ENCODE results near the gene MTHFD1.

MTHFD1 gene

GRCh38 chr14:64447876-64448670 is 59.9 kb downstream of the MTHFD1 start:
- peak; percentile 7 for DNase-seq (ENCODE audit: low read depth)

DNA sequence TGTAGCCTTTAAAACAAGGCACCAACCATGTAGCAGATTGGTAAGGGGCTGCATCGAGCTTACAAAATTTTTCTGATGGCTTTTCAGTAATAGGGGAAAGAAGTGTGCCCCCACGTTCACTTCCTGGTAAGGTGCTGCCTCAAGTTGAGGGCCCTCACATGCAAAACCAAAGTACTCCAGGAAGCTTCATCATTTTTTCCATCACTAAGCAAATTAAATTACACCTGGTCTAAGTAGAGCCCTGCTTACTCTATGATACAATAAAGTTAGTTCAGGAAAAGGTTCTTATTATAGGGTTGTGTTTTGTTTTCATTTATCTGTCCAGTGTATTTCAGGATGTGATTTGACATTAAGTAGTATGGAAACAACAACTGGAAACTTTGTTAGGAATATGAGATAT is 62.1 kb downstream of the MTHFD1 start:
- no peak for DNase-seq (ENCODE audit: low read depth)

DNA sequence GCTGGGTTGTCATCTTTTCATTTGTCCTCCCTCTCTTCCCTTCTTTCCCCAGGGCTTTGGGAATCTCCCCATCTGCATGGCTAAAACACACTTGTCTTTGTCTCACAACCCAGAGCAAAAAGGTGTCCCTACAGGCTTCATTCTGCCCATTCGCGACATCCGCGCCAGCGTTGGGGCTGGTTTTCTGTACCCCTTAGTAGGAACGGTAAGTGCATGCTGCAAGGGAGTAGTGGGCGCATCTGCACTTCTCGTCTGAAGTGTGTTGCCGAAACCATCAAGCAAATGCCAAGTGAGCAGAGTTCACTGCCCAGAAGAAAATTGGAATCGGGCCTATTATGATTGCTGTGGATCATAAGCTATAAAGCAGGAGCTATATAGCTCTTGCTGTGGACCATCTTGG is 66.5 kb downstream of the MTHFD1 start:
- DNase-seq (ENCODE audit: low read depth): no peak

DNA sequence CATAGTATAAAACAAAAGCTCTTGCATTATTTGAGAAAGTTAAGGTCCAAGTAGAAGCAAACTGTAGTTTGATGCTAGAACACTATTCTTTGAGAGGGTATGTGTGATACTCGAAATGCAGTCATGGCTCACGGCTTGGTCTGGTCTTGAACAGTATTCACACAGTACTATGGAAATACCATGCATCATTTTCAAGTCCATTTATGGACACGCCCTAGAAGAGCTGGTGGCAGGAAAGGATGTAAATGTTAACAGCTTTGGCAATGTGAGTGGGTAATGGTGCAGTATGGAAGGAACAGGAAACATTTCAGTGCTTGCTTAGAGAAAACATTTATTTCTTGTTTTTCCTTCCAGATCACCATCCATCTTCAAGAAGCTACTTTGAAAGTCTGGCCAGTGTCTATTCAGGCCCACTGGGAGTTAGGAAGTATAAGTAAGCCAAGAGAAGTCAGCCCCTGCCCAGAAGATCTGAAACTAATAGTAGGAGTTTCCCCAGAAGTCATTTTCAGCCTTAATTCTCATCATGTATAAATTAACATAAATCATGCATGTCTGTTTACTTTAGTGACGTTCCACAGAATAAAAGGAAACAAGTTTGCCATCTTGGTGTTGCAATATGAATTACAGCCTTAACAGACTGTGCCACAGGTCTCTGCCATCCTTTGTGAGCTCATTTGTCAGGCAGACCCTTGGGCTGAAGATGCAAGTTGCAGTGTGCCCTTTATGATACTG is 71.4 kb downstream of the MTHFD1 start:
- no peak for DNase-seq (ENCODE audit: low read depth)

GRCh38 chr14:64461221-64461620 is 73.1 kb downstream of the MTHFD1 start:
- no peak for DNase-seq (ENCODE audit: low read depth)

DNA sequence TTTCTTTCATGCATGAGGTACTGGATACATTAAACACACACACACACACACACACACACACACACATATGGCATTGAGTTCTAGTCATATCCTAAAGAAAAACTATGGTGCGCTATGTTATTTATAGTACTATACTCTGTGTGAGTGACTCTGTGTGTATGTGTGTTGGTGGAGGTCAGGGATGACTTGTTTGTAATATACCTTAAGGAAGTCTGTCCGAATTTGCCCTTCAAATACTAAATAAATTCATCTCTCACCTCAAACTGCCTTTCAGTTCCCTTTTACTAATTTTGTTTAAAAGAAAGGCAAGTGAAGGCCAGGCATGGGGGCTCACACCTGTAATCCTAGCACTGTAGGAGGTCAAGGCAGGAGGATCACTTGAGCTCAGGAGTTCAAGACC is 75.0 kb downstream of the MTHFD1 start:
- DNase-seq (ENCODE audit: low read depth): no peak

DNA sequence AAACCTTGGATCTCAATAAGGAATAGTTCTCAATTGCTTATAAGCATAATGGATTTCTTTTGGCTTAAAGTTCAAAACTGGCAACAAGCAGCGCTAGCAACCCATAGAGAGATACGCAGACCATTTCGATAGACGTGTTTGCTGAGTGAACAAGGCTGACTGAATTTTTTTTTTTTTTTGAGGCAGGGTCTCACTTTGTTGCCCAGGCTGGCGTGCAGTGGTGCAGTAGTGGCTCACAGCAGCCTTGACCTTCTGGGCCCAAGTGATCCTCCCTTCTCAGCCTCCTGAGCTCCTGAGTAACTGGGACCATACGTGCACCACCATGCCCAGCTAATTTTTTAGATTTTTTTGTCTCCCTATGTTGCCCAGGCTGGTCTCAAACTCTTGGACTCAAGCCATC is 75.7 kb downstream of the MTHFD1 start:
- DNase-seq (ENCODE audit: low read depth): no peak

DNA sequence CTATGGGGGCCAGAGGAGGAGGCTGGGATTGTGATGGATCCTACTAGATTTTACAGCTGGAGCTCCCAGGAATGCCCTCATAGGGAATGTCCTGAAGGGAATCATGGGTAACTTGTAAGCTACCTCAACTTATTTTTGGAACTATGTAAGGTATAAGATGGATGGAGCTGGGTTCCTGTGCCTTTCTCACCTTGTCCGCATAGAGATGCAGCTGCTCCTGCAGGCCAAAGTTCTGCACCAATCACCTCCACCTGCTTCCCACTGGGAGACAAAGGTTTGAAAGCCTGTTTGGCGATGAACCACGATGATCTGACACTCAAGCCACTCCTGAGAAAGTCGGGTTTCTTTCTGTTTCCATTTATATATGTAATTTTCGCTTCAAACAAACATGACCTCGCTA is 76.5 kb downstream of the MTHFD1 start:
- DNase-seq (ENCODE audit: low read depth): no peak

DNA sequence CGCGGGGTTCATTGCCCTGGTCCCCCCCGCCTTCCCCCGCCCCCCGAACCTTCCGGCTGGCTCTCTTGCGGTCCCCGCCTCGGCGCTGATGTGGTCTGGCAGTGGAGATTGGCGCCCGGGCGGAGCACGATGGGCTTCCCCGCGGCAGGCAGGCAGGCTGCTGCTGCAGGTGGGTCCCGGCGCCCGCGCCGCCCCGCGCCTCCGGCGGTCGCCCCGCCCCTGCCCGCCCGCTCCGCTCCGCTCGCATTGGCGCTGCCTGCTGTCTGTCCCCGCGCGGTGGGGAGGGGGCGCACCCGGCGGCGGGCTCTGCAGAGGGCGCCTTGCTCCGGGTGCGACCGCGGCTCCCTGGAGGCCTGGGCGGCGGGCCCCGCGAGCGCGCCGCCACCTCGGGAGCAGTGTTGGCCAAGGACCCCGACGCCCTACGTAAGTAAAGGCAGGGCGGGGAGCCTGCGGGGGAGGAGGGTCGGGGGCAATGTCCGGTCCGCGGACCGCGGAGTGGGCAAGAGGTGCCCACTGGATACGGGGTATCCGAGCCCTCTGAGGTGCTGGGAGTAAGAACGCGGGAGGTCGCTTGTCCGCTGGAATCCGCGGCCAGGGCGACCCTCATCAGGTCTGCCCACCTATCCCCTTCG is 77.2 kb downstream of the MTHFD1 start, which contains the start of gene AKAP5:
TSS of gene AKAP5 (plus strand) at position 309 of the 632 bp plus-strand sequence. CDS start 2,896 bp downstream, outside the sequence.
- peak; percentile 39 for DNase-seq (ENCODE audit: low read depth)

GRCh38 chr14:64465831-64466554 is 77.8 kb downstream of the MTHFD1 start:
- DNase-seq (ENCODE audit: low read depth): peak; percentile 73

DNA sequence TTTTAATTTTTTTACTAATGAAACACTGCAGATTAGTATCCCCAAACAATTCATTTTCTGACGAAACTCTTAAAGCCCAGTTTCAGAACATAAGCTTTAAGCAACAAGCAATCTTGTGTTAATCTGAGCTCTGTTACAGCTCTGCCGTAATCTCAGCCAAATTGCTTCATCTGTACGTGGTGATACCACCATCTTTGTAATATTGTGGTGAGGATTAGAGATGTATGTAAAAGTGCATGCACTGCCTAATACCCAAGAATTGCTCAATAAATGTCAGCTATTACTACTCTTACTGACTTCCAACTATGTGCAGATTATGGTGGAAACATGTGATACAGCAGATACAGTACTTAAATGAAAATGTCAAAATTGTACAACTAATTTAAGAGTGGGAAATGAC is 78.9 kb downstream of the MTHFD1 start:
- no peak for DNase-seq (ENCODE audit: low read depth)

DNA sequence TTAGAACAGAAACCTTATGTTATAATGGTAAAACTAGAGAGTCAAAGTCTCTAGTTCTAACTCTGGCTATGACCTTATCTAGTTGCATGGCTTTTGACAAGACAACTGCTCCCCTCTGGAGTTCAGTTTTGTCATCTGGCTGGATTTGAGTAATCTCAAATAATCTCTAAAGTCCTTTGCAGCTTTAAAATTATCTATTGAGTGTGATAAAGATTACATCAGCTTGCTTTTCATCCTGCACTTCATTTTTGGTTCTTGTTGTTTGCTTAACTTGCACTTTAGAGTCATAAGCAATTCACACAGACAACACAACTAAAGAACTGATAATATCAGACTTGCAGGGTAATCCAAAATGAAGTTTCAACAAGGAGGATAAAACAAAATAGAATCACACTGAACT is 79.4 kb downstream of the MTHFD1 start:
- DNase-seq (ENCODE audit: low read depth): no peak

DNA sequence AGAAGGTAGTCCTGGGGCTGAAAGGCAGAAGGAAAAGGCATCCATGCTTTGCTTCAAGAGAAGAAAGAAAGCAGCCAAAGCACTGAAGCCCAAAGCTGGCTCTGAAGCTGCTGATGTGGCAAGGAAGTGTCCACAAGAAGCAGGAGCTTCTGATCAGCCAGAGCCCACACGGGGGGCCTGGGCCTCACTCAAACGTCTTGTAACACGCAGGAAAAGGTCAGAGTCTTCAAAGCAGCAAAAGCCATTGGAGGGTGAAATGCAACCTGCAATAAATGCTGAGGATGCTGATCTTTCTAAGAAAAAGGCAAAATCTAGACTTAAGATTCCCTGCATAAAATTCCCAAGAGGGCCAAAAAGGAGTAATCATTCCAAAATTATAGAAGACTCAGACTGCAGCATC is 80.3 kb downstream of the MTHFD1 start:
- DNase-seq (ENCODE audit: low read depth): no peak

- DNase-seq (ENCODE audit: low read depth): no peak
Measured at GRCh38 chr14:64474041-64474440, 85.9 kb downstream of the MTHFD1 start.

DNA sequence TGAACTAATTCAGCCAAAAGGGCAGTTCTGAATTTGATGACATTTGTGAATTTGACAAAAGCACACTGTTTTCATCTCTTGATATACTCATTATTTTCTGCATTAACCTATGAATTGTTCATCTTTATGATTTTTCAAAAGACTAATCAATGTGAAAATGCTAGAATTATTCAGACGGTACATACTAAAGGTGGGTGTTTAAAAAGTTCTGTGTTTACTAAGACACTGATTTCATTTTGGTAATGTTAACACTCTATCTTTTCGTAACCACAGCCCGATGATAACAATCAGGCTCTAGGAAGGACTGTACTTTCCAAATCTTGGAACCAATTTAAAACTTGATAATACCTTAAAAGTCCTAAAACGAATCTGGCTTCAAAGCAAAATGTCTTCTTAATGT is 86.5 kb downstream of the MTHFD1 start:
- DNase-seq (ENCODE audit: low read depth): no peak

DNA sequence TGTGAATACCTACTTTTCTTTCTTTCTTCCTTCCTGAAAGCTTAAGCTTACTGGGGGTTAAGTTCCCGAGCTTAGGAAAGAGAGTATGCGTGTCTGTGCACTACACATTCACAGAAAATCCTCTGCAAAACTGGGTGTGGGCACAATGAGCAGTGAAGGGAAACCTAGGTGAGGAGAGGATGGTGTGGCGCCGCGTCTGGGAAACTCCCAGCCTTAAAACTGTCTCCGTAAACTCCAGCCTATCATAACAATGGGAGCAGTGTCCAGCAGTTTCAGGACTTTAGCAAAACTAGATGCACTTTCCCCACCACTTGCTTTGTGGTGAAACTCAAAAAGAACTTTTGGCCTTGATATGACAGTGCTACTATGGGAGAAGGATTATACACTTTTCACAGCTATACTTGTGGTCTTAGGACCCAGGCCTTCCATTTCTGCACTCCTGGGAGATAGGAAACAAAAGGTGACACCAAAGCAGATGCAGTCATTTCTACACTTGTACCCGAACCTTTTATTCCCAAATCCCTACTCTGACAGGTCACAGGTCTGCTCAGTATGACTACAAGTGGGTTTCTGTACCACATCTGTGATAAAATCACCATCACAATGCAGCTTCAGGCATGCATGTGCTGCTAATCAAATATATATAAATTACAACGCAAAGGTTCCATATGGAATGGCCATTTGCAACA is 87.6 kb downstream of the MTHFD1 start:
- DNase-seq (ENCODE audit: low read depth): no peak

DNA sequence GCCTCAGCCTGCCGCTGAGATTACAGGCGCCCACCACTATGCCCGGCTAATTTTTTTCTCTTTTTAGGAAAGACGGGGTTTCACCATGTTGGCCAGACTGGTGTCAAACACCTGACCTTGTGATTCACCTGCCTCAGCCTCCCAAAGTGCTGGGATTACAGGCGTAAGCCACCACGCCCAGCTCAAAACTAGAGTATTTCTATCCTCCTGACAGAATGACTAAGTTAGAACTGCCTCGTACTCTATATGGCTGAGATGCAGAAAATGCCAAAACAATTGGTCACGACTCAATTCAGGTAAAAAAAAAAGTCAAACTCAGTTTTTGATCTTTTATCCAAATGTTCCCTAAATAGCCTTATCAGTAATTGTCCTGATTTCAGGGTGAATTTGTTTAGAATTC is 88.3 kb downstream of the MTHFD1 start:
- no peak for DNase-seq (ENCODE audit: low read depth)

GRCh38 chr14:64478634-64479250 is 90.6 kb downstream of the MTHFD1 start:
- peak; percentile 46 for DNase-seq (ENCODE audit: low read depth)

- no peak for DNase-seq (ENCODE audit: low read depth)
Measured at GRCh38 chr14:64488590-64489099, 100.5 kb downstream of the MTHFD1 start.

DNA sequence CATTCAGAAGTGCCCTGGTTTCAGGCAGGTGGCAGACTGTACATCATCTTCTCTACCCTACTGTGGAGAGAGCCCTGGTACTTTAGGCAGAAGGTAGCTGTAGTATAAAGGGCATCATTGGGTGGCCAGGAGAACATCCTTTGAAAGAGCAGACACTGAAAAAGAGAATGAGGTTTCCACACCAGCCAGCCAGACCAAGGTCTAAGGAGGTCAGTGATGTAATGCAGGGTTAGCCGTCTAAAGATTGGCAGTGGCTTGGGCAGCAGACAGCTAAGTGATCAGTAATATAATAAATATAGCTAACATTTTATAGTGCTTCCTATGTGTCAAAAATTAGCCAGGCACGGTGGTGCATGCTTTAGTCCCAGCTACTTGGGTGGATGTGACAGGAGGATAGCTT is 103.5 kb downstream of the MTHFD1 start:
- DNase-seq (ENCODE audit: low read depth): no peak

- no peak for DNase-seq (ENCODE audit: low read depth)
Measured at GRCh38 chr14:64493455-64493854, 105.3 kb downstream of the MTHFD1 start.
